Stimulated activated CD8-positive, alpha-beta memory T cell treated with anti-CD3 and anti-CD28 coated beads, Interleukin-7, amount 100 ng/mL, for 24 hours (primary cell): ENCODE data around the gene DHCR24.

ENCODE experiments used
- DNase-seq: peaks from one replicate; pipeline ENCODE4 v3.0.0-alpha.2; 2020; ENCODE audit warnings: low read depth

Gene DHCR24

DNA sequence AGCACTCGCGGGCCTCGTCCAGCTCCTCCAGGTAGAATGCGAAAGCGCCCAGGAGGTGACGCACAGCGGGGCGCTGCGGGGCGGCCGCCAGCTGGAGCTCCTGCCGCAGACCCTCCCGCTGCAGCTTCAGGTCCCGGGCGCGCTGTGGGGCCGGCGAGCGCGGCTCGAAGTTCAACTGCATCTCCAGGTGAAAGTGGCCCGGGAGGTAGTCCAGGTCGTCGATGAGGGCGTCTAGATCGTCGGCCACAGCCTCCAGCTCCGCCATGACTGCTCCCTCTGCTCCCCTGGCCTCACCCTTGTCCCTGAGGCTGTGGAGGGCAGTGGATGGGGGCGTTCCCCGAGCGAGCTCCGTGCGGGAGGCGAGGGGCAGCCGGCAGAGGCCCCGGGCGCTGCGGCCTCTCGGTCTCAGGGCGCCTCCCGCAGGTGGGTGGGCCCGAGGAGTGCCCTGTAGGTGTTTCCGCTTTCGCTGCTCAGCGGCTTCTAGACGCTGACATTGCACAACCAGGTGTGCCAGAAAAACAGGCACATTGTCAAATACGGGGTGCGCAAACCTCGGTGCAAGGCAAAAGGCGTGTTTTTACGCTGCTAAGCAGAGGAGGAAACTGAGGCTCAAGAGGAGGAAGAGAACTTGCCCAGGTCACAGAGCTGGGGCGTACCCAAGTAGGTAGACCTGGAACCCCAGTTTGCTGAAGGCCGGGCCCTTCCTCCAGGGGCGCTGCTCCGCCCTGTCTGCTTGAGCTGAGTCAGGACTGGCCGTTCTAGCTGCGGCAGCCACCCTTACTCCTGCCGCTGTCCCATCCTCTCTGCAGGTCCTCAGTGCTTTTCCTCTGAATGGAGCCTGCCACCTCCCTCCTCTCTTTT is 85.9 kb downstream of the DHCR24 start, which contains the start of gene TTC22:
TTC22 (minus strand) TSS at position 425 of the 861 bp plus-strand sequence; CDS start at position 265, 160 bp downstream.
- peak; percentile 29 for DNase-seq

DNA sequence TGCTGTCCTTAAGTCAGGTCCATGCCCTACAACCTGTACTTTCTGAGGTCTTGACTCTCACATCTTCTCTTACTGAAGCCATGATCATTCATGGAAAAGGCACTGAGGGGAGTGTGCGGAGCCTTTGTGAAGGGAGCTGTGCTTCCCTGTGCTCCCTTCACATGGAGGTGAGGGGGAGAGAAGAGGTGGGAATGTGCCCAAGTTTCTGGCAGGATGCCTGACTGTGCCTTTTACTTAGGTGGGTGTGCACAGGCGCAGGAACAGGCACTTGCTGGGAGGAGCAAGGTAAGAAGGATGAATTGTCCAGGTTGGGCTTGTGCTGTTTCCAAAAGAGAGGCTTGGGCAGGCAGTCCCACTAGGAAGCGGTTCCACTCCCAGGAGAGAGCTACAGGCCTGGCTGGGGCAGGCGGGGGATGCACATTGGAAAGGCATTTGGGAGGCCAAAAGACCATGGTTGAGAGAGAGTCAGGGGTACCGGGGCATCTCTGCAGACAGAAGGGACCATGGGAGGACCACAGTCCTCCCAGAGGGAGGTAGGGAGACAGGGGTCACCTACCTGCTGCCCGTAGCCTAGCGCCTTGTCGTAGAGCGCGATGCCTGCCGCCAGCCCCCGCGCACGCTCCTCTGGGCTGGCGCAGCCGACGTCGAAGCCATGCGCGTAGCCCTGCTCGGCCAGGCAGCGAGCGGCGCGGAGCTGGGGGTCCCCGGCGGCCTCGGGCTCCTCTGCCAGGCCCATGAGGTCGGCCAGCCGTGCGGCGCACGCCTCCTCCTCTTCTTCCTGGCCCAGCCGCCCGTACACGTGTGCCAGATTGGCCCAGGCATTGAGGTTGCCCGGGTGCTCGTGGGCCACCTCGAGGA is 86.7 kb downstream of the DHCR24 start:
- no peak for DNase-seq
